ENCODE measurements around the gene C18orf32.

DNA sequence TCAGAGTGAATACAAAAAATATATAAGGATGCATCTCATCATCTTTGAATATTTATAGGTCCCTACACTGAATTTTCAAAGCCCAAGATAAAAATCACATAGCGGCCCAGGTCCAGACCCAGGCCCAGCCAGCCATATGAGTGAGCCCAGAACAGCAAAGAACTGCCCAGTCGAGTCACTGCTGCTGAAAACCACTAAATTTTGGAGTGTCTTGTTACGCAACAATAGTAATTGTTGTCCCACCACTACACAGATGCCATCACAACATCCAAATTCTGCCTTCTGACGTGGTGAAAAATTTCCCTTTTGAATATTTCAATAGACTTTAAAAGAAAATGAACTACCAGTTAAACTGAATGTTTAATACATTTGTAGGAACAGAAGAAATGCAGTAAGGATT is 5.7 kb downstream of the C18orf32 start:
- TF ChIP-seq, protein P1, sequence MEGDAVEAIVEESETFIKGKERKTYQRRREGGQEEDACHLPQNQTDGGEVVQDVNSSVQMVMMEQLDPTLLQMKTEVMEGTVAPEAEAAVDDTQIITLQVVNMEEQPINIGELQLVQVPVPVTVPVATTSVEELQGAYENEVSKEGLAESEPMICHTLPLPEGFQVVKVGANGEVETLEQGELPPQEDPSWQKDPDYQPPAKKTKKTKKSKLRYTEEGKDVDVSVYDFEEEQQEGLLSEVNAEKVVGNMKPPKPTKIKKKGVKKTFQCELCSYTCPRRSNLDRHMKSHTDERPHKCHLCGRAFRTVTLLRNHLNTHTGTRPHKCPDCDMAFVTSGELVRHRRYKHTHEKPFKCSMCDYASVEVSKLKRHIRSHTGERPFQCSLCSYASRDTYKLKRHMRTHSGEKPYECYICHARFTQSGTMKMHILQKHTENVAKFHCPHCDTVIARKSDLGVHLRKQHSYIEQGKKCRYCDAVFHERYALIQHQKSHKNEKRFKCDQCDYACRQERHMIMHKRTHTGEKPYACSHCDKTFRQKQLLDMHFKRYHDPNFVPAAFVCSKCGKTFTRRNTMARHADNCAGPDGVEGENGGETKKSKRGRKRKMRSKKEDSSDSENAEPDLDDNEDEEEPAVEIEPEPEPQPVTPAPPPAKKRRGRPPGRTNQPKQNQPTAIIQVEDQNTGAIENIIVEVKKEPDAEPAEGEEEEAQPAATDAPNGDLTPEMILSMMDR (IDR thresholded peaks at IDR 0.05): no peak
- TF ChIP-seq EZH2 (IDR thresholded peaks at IDR 0.05; ENCODE audit: borderline replicate concordance, insufficient read depth, low read depth, low read length, poor library complexity, severe bottlenecking): no peak

All from B cell (primary cell).